HG02759 (cell line): ENCODE data around the gene CES4A.
"Not testable (repeated sequence)": the region's sequence is repeated elsewhere in the genome, so short reads cannot be mapped to it uniquely, and the experiment has no call there.

Experiments used
- ATAC-seq: cut with Tn5 transposase; IDR thresholded peaks from one replicate; pipeline ENCODE4 v1.9.1; 2021; ENCODE audit warnings: mild to moderate bottlenecking, moderate library complexity; ENCODE audit not compliant: unreplicated experiment

Gene CES4A

DNA sequence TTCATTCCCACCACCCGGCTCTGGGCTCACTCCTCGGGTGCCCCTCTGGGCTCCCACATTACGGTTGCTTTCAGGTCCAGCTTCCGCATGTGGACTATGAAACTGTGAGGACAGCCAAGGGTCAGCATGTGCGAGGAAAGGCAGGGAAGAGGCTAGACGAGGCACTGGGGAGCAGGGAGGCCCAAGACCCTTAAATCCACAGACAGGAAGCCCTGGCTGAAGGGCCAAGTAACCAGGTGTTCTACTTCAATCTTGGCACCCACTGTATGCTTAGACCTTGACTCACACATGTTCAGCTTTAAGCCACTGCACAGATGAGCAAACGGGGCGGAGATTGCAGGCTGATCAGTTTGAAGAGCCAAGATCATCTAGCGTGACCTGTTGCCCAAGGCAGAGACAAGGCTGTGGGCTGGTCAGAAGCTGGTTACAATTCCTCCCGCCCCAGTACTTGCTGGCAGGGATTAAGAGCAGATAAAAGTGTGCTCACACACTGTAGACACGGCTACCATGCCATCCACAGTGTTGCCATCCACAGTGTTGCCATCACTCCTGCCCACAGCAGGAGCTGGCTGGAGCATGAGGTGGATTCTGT lies at the start of gene CES4A:
Gene CES4A (plus strand): TSS at position 393 of the 592 bp plus-strand sequence. CDS start 184 bp downstream, at position 577.
- no peak for ATAC-seq

DNA sequence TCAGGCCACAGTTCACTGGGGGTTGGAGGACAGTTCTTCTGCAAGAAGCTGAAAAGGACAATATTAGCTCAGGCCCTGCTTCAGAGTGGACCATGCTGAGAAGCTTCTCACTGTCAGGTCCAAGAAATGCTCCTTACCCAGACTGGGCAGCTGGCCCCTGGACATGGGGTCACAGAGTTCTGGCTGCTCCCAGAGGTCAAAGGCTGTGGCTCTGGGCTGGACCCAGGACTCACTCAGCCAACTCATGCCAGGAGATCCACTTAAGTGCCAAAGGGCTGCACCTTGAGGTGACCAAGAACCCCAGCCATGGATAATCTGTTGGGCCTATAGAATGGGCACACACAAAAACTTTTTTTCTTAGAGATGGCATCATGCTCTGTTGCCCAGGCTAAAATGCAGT lies 49.0 kb upstream of the CES4A start:
- no peak for ATAC-seq

DNA sequence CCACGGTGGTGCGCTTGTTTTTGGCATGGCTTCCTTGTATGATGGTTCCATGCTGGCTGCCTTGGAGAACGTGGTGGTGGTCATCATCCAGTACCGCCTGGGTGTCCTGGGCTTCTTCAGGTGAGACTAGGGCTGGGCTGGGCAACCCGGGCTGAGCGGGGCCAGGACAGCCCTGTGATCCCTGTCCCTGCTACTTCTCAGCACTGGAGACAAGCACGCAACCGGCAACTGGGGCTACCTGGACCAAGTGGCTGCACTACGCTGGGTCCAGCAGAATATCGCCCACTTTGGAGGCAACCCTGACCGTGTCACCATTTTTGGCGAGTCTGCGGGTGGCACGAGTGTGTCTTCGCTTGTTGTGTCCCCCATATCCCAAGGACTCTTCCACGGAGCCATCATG lies 48.2 kb upstream of the CES4A start:
- ATAC-seq = no peak

DNA sequence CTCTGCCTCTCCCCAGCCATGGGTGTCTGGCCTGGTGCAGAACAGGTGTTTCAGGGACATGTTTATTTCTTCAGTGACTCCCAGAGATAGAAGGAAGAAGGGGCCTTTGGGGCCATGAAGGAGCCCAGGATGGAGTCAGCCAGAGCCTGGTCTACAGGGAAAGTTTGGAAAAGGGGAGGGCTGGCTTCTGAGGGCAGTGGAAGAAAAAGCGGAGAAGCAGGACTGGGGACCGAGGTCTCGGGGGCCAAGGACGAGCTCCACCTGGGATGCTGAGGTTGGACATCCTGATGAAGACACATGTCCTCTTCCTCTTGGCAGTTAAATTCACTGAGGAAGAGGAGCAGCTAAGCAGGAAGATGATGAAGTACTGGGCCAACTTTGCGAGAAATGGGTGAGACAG lies 45.4 kb upstream of the CES4A start:
- ATAC-seq = no peak

DNA sequence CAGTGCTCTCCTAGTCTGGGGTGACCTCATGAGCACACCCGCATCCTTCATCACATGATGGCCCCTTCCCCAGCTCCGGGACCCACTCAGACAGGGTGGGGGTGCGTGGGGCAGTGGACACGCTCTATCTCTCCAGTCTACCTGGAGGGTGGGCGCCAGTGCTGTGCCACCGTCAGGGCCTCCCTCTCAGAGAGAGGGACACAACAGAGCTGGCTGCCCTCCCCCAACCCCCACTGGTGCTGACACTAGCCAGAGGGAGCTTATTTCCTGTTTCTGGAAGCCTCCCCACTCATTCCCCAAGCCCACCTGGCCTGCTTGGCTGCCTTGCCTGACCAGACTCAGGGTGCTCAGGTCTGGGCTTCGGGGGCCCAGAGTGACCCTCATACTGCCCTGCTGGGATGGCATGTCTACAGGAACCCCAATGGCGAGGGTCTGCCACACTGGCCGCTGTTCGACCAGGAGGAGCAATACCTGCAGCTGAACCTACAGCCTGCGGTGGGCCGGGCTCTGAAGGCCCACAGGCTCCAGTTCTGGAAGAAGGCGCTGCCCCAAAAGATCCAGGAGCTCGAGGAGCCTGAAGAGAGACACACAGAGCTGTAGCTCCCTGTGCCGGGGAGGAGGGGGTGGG lies 44.8 kb upstream of the CES4A start:
- no peak for ATAC-seq

DNA sequence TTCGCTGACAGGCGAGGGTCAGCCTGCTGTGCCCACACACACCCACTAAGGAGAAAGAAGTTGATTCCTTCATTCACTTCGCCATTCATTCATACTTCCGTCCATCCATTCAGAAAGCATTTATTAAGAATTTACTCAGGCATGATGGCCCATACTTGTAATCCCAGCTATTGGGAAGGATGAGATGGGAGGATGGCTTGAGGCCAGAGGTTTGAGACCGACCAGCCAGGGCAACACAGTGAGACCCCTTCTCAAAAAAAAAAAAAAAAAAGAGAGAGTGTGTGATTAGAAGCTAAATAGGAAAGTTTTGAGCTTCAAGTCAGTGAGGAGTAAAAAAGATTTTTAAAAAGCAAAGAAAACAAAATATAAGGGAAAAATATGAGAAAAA lies 44.3 kb upstream of the CES4A start:
- no peak for ATAC-seq

DNA sequence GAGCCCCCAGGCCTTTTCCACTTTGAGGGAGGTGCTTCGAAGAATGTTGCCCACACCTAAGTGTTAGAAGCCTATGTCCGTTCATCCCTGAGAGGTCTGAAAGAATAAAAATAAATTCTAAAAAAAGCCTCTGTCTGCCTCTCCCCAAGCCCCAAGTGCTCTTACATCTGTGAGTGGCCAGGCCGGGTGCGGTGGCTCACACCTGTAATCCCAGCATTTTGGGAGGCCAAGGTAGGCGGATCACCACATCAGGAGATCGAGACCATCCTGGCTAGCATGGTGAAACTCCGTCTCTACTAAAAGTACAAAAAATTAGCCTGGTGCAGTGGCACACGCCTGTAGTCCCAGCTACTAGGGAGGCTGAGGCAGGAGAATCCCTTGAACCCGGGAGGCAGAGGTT lies 43.4 kb upstream of the CES4A start:
- ATAC-seq = not testable (repeated sequence)

DNA sequence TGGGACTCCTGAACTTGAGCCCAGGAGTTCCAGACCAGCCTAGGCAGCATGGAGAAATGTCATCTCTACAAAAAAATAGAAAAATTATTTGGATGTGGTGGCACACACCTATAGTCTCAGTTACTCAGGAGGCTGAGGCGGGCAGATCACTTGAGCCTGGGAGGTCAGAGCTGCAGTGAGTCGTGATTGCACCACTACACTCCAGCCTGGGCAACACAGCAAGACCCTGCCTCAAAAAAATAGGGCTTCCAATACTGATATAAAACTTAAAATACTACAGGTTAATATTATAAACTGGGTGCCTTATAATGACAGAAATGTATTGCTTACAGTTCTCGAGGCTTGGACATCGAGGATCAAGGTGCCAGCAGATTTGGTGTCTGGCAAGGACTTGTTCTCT lies 42.5 kb upstream of the CES4A start:
- ATAC-seq = no peak

DNA sequence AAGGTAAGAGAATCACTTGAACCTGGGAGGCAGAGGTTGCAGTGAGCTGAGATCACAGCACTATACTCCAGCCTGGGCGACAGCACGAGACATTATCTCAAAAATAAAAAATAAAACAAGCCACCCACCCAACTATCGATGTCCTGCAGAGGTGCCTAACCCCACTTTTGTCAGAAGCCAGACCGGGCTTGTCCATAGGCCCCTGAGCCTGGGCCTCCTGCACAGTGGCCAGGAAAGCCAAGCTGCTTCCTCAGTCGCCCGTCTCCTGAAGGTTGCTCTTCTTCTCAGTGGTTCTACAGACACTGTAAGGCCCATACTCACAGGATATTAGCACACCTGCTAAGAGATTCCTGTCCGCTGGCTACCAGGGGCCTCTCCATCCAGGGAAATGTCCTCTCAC lies 41.8 kb upstream of the CES4A start:
- no peak for ATAC-seq

- no peak for ATAC-seq
Observed at GRCh38 chr16:66946974-66947301, 41.5 kb upstream of the CES4A start.

- ATAC-seq = peak; percentile 65
Observed at GRCh38 chr16:66947302-66948065, 40.9 kb upstream of the CES4A start.

GRCh38 chr16:66948134-66948836 lies 40.1 kb upstream of the CES4A start:
- ATAC-seq = no peak

DNA sequence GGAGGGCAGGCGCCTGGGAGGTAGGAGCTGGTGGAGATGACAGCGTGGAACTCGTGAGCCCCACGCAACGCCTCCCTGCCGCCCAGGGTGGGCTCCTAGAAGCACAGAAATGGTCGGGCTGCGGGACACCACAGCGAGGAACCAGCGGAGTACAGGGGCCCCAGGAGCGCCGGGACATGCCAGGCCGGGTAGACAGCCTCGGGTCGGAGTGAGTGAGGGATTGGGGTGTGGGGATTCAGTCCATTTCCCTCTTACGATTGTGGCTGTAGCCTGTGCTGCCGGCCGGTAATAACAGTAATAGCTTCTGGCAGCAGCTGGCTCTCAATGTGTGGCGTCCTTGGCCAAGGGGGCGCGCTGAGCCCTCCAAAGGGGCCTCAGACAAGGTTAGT lies 39.6 kb upstream of the CES4A start:
- ATAC-seq = no peak

DNA sequence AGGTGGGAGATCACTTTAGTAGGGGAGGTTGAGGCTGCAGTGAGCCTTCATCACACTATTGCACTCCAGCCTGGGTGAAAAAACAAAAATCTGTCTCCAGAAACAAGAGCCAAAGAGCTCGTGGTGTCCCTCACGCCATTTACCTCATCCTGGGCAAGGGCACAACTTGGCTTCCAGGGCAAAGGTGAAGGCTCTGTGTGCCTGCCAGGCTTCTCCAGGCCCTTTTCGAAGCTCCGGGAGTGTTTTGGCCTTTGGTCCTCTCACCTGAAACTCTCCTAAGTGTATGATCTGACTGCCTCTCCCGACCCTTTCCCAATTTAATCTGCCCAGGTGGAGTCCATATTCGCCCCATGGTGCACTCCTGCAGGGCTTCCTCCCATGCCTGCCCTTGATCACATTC lies 38.9 kb upstream of the CES4A start:
- ATAC-seq = no peak

DNA sequence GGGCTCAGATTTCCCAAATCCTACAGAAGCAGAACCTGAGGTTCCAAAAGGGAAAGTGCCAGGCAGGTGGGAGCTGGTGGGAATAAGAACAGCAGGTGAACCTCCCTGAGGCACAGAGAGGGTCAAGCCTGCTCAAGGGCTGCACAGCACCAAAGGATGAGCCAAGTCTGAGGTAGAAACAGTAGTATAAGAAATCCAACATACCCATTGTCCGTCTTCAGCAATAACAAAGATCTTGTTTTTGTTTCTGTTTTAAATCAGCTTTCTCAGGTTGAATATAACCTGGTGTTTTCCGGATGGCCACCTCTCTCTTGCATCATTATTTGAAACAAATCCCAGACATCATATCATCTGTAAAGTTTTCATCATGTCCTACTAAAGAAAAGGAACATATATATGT lies 38.0 kb upstream of the CES4A start:
- ATAC-seq = no peak

GRCh38 chr16:66950971-66951790 lies 37.2 kb upstream of the CES4A start:
- no peak for ATAC-seq

GRCh38 chr16:66952430-66953110 lies 35.8 kb upstream of the CES4A start:
- ATAC-seq = no peak

DNA sequence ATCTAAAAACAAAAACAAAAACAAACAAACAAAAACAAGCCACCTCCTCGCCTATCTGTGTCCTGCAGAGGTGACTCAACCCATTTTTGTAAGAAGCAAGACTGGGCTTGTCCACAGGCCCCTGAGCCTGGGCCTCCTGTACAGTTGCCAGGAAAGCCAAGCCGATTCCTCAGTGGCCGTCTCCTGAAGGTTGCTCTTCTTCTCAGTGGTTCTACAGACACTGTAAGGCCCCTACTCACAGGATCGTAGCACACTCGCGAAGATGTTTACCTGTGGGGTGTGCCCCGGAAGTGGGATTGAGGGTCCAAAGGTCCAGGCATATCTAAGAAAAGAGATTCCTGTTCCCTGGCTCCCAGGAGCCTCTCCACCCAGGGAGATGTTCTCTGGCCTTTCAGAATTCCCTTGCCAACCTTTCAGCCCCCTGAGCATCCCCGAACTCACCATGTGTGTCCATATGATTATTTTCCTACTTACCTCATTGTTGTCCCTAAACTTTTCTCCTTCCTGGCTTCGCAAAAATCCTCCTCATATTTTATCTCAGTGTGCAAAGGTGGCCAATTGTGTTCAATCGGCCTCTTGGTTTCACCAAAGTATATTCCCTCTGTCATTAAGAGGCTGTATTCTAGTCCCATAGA lies 34.8 kb upstream of the CES4A start:
- ATAC-seq = no peak

GRCh38 chr16:66954097-66954659 lies 34.2 kb upstream of the CES4A start:
- ATAC-seq = peak; percentile 40
